HepG2 (cell line): ENCODE measurements around the gene ATP9A. TPM values are rescaled to one million over a fixed set of nuclear protein-coding genes. Genes with fewer than 3 reads are reported as not detected.

Experiments
- ESRRA ChIP-seq: sonication (generic); formaldehyde crosslinking; IDR thresholded peaks from 2 replicates; pipeline ENCODE4 v1.5.1; 2020; ENCODE audit warnings: mild to moderate bottlenecking, low read depth, missing genetic modification reagents
- HINFP ChIP-seq: sonication (generic); formaldehyde crosslinking; IDR thresholded peaks from 2 replicates; pipeline ENCODE4 v1.4.0; 2020; ENCODE audit warnings: low read depth, mild to moderate bottlenecking, missing genetic modification reagents
- HOXA3 ChIP-seq: sonication (generic); formaldehyde crosslinking; IDR thresholded peaks from 2 replicates; pipeline ENCODE4 v1.5.0; 2020; ENCODE audit warnings: missing genetic modification reagents
- IRF1 ChIP-seq: sonication (generic); formaldehyde crosslinking; IDR thresholded peaks from 2 replicates; pipeline ENCODE4 v1.4.0; 2020; ENCODE audit warnings: low read depth, mild to moderate bottlenecking, missing genetic modification reagents
- POLR2G ChIP-seq: fragments of 200-400 bp; formaldehyde crosslinking; IDR thresholded peaks from 2 replicates; pipeline ENCODE4 v1.6.1; 2018; ENCODE audit warnings: mild to moderate bottlenecking, low read depth, low read length, moderate library complexity
- SIX1 ChIP-seq: sonication (generic); formaldehyde crosslinking; IDR thresholded peaks from 2 replicates; pipeline ENCODE4 v1.4.0; 2020; ENCODE audit warnings: missing genetic modification reagents, borderline replicate concordance
- SRF ChIP-seq: IDR thresholded peaks from 2 replicates; pipeline ENCODE4 v1.6.1; 2011; ENCODE audit warnings: mild to moderate bottlenecking, low read depth, low read length, moderate library complexity
- SRSF4 ChIP-seq: fragments of 200-400 bp; formaldehyde crosslinking; IDR thresholded peaks from one replicate; pipeline ENCODE4 v1.6.1; 2018; ENCODE audit warnings: mild to moderate bottlenecking, low read depth, low read length, moderate library complexity; ENCODE audit not compliant: poor library complexity, severe bottlenecking
- TCF12 ChIP-seq, 2 experiments: fragments of 450-650 bp in 1 of 2; sonication (generic) in 1 of 2; formaldehyde crosslinking in 1 of 2; IDR thresholded peaks; 2 replicates each; pipeline versions ENCODE4 v1.6.1 to v1.8.0; 2017 to 2022; ENCODE audit warnings: antibody characterized with exemption in 1 of 2, mild to moderate bottlenecking in 1 of 2, missing genetic modification reagents in 1 of 2, moderate library complexity in 1 of 2
- ZBTB26 ChIP-seq: IDR thresholded peaks from 2 replicates; pipeline ENCODE4 v1.6.1; 2016; ENCODE audit warnings: missing compliant biosample characterization, missing genetic modification reagents, borderline replicate concordance
- ZBTB42 ChIP-seq: sonication (generic); formaldehyde crosslinking; IDR thresholded peaks from 2 replicates; pipeline ENCODE4 v1.5.0; 2020; ENCODE audit warnings: mild to moderate bottlenecking, missing genetic modification reagents
- ZKSCAN5 ChIP-seq: sonication (generic); formaldehyde crosslinking; IDR thresholded peaks from 2 replicates; pipeline ENCODE4 v1.5.1; 2020; ENCODE audit warnings: mild to moderate bottlenecking, missing genetic modification reagents
- ZMYM3 ChIP-seq: sonication (generic); formaldehyde crosslinking; IDR thresholded peaks from 2 replicates; pipeline ENCODE4 v1.5.1; 2020; ENCODE audit warnings: mild to moderate bottlenecking, missing genetic modification reagents
- ZNF251 ChIP-seq: sonication (generic); formaldehyde crosslinking; IDR thresholded peaks from 2 replicates; pipeline ENCODE4 v1.9.0; 2021; ENCODE audit warnings: mild to moderate bottlenecking, missing genetic modification reagents
- ZNF335 ChIP-seq: sonication (generic); formaldehyde crosslinking; IDR thresholded peaks from 2 replicates; pipeline ENCODE4 v1.4.0; 2020; ENCODE audit warnings: missing genetic modification reagents
- ZNF430 ChIP-seq: sonication (generic); formaldehyde crosslinking; IDR thresholded peaks from 2 replicates; pipeline ENCODE4 v1.9.0; 2021; ENCODE audit warnings: mild to moderate bottlenecking, missing genetic modification reagents
- ZNF564 ChIP-seq: sonication (generic); formaldehyde crosslinking; IDR thresholded peaks from 2 replicates; pipeline ENCODE4 v1.8.1; 2023; ENCODE audit warnings: mild to moderate bottlenecking, missing genetic modification reagents
- ZNF576 ChIP-seq: sonication (generic); formaldehyde crosslinking; IDR thresholded peaks from 2 replicates; pipeline ENCODE4 v1.4.0; 2020; ENCODE audit warnings: mild to moderate bottlenecking, missing genetic modification reagents
- ZNF589 ChIP-seq: sonication (generic); formaldehyde crosslinking; conservative IDR thresholded peaks from 2 replicates; pipeline ENCODE4 v1.8.0; 2022; ENCODE audit warnings: mild to moderate bottlenecking, moderate library complexity, missing genetic modification reagents
- ZNF747 ChIP-seq: sonication (generic); formaldehyde crosslinking; IDR thresholded peaks from 2 replicates; pipeline ENCODE4 v1.8.1; 2023; ENCODE audit warnings: missing genetic modification reagents, mild to moderate bottlenecking, borderline replicate concordance
- ZNF83 ChIP-seq: sonication (generic); formaldehyde crosslinking; IDR thresholded peaks from 2 replicates; pipeline ENCODE4 v1.4.0; 2020; ENCODE audit warnings: missing genetic modification reagents, mild to moderate bottlenecking, borderline replicate concordance
- ZXDC ChIP-seq: sonication (generic); formaldehyde crosslinking; IDR thresholded peaks from 2 replicates; pipeline ENCODE4 v1.5.0; 2020; ENCODE audit warnings: mild to moderate bottlenecking, missing genetic modification reagents
- polyA plus RNA-seq, 8 experiments: library from polyadenylated mRNA; depleted of rRNA in 3 of 8; stranded (reverse) in 7 of 8; unstranded in 1 of 8; fragments of >200 nt; fragmentation: Illumina TruSeq in 4 of 8; extraction: Trizol in 4 of 8; gene quantifications; 2 replicates each; pipeline versions ENCODE4 v1.2.1 to v1.2.3, GENCODE V29; 2011 to 2016; ENCODE audit warnings: low read depth in 4 of 8, missing spikeins in 1 of 8, mixed read lengths in 1 of 8; ENCODE audit not compliant: insufficient read depth in 1 of 8
- total RNA-seq, 5 experiments: library from RNA; depleted of rRNA; stranded (reverse); fragments of >200 nt; fragmentation: Illumina TruSeq; extraction: Trizol; gene quantifications; 2 replicates each; pipeline ENCODE4 v1.2.3, GENCODE V29; 2016; ENCODE audit warnings: low read depth in 1 of 5

ATP9A gene
- total and polyA plus RNA-seq, 2 of the 13 experiments (the other 11 are each of a cell fraction or from before 2014, with no cell fraction given) = 11.8 to 18.5 TPM

DNA sequence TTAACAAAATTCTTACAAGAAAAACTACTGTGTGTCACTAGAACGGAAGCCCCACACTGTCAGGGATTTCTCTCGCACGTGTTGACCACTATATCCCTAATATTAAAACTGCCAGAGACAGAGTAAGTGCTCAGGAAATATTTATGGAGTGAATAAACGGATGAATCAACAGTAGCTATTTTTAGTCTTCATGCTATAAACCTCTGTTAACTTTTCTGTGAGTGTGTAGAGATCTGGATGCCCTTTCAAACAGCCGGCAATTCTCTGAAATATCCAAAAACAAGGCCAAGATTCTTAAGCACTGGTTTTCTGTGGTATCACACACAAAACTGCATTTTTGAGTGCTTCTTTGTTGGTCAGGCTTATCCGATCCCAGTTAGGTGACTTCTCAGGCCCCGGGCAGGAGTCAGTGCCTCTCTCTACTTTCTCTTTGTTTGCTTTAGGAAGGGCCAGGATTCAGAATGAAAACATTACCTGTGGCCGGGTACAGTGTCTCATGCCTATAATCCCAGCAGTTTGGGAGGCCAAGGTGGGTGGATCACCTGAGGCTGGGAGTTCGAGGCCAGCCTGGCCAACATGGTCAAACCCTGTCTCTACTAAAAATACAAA lies 15.7 kb downstream of the ATP9A start (continued):
- TF ChIP-seq SIX1 (CRISPR knock-in tag) = no peak
- TF ChIP-seq ZKSCAN5 (CRISPR knock-in tag) = no peak
- no peak for TF ChIP-seq ZNF576
- TF ChIP-seq ZNF589 (CRISPR knock-in tag) = no peak
- TF ChIP-seq TCF12 (IDR thresholded peaks at IDR 0.05) = no peak
- TF ChIP-seq TCF12 (CRISPR knock-in tag; IDR thresholded peaks at IDR 0.05) = 0 out of 2 replicates have a peak, but pooled peaks have one; percentile 56
- no peak for TF ChIP-seq ZBTB26 (CRISPR knock-in tag)
- TF ChIP-seq ZNF335 (CRISPR knock-in tag) = no peak
- TF ChIP-seq ZNF747 = peak; percentile 51; the same call in 1 of the 2 replicates
- TF ChIP-seq ZMYM3 = peak; percentile 62
- TF ChIP-seq HINFP = 0 out of 2 replicates have a peak, but pooled peaks have one; percentile 42
- TF ChIP-seq ZNF83 (CRISPR knock-in tag) = no peak
- no peak for TF ChIP-seq ZNF564
- no peak for TF ChIP-seq ZBTB42 (CRISPR knock-in tag)
- TF ChIP-seq ZNF430 (CRISPR knock-in tag) = no peak; the same call in 1 of the 2 replicates
- no peak for TF ChIP-seq SRF
- no peak for TF ChIP-seq IRF1
- no peak for TF ChIP-seq HOXA3 (CRISPR knock-in tag)
- TF ChIP-seq SRSF4 = no peak
- TF ChIP-seq ZNF251 (CRISPR knock-in tag) = no peak
- no peak for TF ChIP-seq ZXDC (CRISPR knock-in tag)
- no peak for TF ChIP-seq POLR2G
- TF ChIP-seq ESRRA (CRISPR knock-in tag) = no peak
